AG04450 (cell line): ENCODE data around the gene SPTLC2. TPM values are rescaled to one million over a fixed set of nuclear protein-coding genes. Genes with fewer than 3 reads are reported as not detected.
"Not testable (repeated sequence)": the region's sequence is repeated elsewhere in the genome, so short reads cannot be mapped to it uniquely, and the experiment has no call there.

Experiments
- CTCF ChIA-PET: fragments of 300-600, 350-600 bp; formaldehyde crosslinking; extraction: SDS; loops from one replicate; lab custom pipeline; 2022; ENCODE audit warnings: antibody characterized with exemption, inconsistent platforms; lab: Charles Lee
- POLR2A ChIA-PET: fragments of 350-600 bp; formaldehyde crosslinking; extraction: SDS; loops from one replicate; lab custom pipeline; 2021; ENCODE audit warnings: antibody characterized with exemption, inconsistent platforms; lab: Yijun Ruan, JAX
- DNase-seq: peaks from one replicate; pipeline ENCODE4 v3.0.0-alpha.2; 2011; ENCODE audit warnings: low read depth, low spot score
- H3K27ac ChIP-seq: one replicate; pipeline ENCODE4 v1.5.1; 2012; ENCODE audit warnings: low read depth, low read length, control low read depth
- H3K27me3 ChIP-seq: one replicate; pipeline ENCODE4 v1.6.0; 2012; ENCODE audit warnings: low read length; ENCODE audit not compliant: control insufficient read depth, insufficient read depth
- H3K4me3 ChIP-seq: 2 replicates; pipeline ENCODE4 v1.5.1; 2011; ENCODE audit warnings: mild to moderate bottlenecking, low read depth, low read length, control low read depth
- H3K9me3 ChIP-seq: 2 replicates; pipeline ENCODE4 v1.5.1; 2012; ENCODE audit warnings: low read length; ENCODE audit not compliant: control insufficient read depth, insufficient read depth
- CTCF ChIP-seq: IDR thresholded peaks from 2 replicates; pipeline ENCODE4 v1.5.1; 2011; ENCODE audit warnings: low read depth, low read length, control low read depth, inconsistent platforms
- polyA minus RNA-seq: library from RNA; depleted of rRNA, polyadenylated mRNA; stranded (reverse); fragments of >200 nt; gene quantifications from 2 replicates; pipeline ENCODE4 v1.2.3, GENCODE V29; 2011; rRNA and poly(A)+ RNA removed
- polyA plus RNA-seq: library from polyadenylated mRNA; depleted of rRNA; stranded (reverse); fragments of >200 nt; gene quantifications from 2 replicates; pipeline ENCODE4 v1.2.3, GENCODE V29; 2011; rRNA removed

Gene SPTLC2
- polyA plus RNA-seq: 37.0 and 41.3 TPM in 2 replicates
- polyA minus RNA-seq: 59.5 and 61.0 TPM in 2 replicates

DNA sequence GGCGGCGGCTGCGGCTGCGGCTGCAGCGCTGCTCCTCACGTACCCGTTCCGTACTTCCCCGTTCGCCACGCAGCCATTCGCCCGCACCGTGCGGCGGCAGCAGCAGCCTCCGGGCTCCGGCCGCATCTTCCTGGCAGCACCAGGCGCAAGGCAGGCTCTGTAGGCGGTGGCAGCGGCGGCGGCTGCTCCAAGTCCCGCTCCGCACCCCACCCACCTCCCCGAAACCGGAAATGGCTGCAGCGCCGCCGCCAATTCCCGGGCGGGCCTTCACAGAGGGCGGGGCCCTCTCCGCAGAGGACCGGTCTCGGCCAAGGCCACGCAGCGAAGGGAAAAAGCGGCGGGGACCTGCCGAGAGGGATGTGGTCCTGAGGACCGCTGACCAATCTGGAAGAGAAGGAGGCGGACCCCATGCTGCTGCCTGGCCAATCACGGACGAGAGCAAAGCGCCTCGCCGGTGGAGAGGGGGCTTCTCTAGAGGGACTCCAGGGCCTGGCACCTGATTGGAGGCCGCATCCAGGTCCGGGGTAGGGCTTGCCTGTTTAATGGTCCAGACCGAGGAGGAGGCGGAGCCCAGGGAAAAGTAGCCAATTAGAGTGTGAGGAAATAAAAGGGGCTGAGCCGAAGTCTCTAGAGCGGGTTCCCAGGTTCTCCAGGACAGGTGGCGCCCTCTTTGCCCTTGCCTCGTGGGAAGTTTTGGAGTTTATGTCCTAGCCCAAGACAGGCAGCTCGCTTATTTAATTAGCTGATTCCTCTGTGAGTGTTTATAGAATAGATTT is at the start of gene SPTLC2:
TSS of gene SPTLC2 (minus strand) at position 184 of the 776 bp plus-strand sequence. CDS start at position 126, 58 bp downstream.
- ChIA-PET POLR2A (no interaction called here), CTCF (no interaction called here)
- H3K27me3 ChIP-seq: no peaks in the 10 kb centered on the region

GRCh38 chr14:77663293-77663692 is 46.9 kb upstream of the SPTLC2 start:
- no peak for DNase-seq
- TF ChIP-seq CTCF: no peak
- Histone ChIP-seq H3K27ac (no peak overlapping the region), H3K9me3 (no peaks in the 10 kb centered on the region), H3K27me3 (peaks cover 2% of the 10 kb centered on the region), H3K4me3 (no peak overlapping the region)
- POLR2A ChIA-PET: no interaction called here
- CTCF ChIA-PET: no interaction called here

More for the DNA sequence above, at the start of gene SPTLC2:
- peak within 1 kb of the TSS; percentile 65 for H3K4me3 ChIP-seq
- TF ChIP-seq CTCF: no peak
- peak within 1 kb of the TSS; percentile 40 for H3K27ac ChIP-seq
- H3K9me3 ChIP-seq: no peaks in the 10 kb centered on the region
- peak; percentile 98 for DNase-seq

DNA sequence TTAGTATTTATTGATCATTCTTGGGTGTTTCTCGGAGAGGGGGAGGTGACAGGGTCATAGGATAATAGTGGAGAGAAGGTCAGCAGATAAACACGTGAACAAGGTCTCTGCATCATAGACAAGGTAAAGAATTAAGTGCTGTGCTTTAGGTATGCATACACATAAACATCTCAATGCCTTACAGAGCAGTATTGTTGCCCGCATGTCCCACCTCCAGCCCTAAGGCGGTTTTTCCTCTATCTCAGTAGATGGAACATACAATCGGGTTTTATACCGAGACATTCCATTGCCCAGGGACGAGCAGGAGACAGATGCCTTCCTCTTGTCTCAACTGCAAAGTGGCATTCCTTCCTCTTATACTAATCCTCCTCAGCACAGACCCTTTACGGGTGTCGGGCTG is 45.1 kb upstream of the SPTLC2 start:
- H3K4me3 ChIP-seq, CTCF ChIA-PET, H3K9me3 ChIP-seq, POLR2A ChIA-PET, DNase-seq, H3K27ac ChIP-seq, H3K27me3 ChIP-seq: not testable (repeated sequence)

GRCh38 chr14:77660754-77661153 is 44.3 kb upstream of the SPTLC2 start:
- no peak for DNase-seq
- no peak for TF ChIP-seq CTCF
- no peak overlapping the region for H3K4me3 ChIP-seq
- H3K27ac ChIP-seq: no peak overlapping the region
- ChIA-PET CTCF (no interaction called here), POLR2A (no interaction called here)
- peaks cover 2% of the 10 kb centered on the region for H3K27me3 ChIP-seq
- H3K9me3 ChIP-seq: no peaks in the 10 kb centered on the region

DNA sequence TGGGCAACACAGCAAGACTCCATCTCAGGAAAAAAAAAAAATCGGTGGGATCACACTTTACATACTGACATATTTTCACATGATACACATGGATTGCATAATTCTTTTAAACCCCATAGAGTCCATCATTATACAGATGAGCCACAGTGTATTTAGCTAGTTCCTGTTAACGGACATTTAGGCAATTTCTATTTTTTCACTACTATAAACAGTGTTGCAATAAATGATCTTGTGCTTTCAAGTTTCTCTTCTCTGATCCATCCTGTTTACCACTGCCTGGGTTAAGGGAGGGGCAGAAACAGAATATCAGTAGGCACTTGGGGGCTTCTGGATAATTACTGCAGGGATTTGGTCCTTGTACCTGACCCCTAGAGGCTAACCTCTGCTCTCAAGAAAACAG is 43.4 kb upstream of the SPTLC2 start:
- TF ChIP-seq CTCF: no peak
- H3K27ac ChIP-seq: peak overlapping the region; percentile 52
- DNase-seq: no peak
- ChIA-PET POLR2A (interaction anchor here (1.0 kb wide), 1 partner anchor 18 kb away, joined by 3 read pairs; no protein-coding TSS in a partner anchor), CTCF (interaction anchor here (0.7 kb wide), 1 partner anchor 38 kb away, joined by 3 read pairs; no protein-coding TSS in a partner anchor)
- peaks cover 2% of the 10 kb centered on the region for H3K27me3 ChIP-seq
- no peak overlapping the region for H3K4me3 ChIP-seq
- H3K9me3 ChIP-seq: no peaks in the 10 kb centered on the region
